ENCODE measurements around the gene MYH7B. TPM values are rescaled to one million over a fixed set of nuclear protein-coding genes. Genes with fewer than 3 reads are reported as not detected.
A peak's percentile ranks its signal among the peaks of the same experiment; 100 is the strongest.

The MYH7B gene
- total RNA-seq, result 1 to 10 TPM in 1 of 2 donors, under 1 TPM in 1; 0.46 to 1.2 TPM

- Mint-ChIP-seq H3K36me3 (ENCODE audit: insufficient read depth in 2 of 2) (peaks cover 0 to 7% of the 10 kb centered on the region in 2 donors), H3K27ac (peak within 1 kb of the TSS; percentile 76)
Measured at GRCh38 chr20:34955231-34956040, at the start of gene MYH7B, which contains the start of gene GSS. Gene MYH7B (plus strand): TSS chr20:34955868. CDS start chr20:34978006, 22,138 bp downstream. Gene GSS (minus strand): TSS chr20:34955806. CDS start chr20:34951852, 3,954 bp downstream.

DNA sequence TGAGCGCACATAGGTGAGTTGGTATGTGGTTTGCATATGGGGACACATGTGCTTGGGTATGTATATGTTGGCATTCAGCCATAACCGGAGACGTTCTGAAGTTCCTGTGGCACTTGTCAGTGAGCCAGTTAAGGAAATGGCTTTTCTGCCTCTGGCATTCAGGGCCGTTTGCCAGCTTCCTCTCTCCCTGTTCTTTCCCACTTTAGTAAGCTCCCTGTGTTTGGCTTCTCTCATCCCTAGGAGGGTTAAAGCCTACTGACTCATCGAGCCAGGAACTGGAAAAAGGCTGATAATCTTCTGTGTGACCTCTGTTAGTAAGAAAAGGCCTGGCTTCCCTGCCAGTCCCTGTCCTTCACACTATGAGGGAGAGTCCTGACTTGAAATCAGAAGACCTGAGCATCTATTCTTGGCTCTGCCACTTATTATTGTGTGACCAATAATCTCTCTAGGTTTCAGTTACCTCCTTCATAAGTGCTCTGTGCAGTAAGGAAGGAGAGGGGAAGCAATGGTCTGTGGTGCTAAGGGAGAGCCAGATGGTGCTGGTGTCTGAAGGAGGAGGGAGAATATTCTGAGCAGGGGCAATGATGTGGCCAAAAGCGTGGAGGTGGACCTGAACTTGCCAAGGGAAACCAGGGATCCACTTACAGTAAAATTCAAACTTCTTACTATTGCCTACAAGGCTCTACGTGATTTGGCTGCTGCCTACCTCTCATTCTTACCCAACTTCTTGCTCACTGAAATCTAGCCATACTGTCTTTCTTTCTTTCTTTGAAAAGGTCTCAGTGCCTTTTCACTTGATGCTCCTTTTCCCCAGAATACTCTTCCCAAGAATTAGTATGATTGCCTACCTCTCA is 47.8 kb upstream of the MYH7B start:
- no peaks in the 10 kb centered on the region for H3K27me3 Mint-ChIP-seq (ENCODE audit: low read depth)
- no peaks in the 10 kb centered on the region for H3K9me3 Mint-ChIP-seq
- H3K4me3 Mint-ChIP-seq, result no peak overlapping the region
- DNase-seq, result no peak
- no peak overlapping the region for H3K27ac Mint-ChIP-seq
- H3K36me3 Mint-ChIP-seq (ENCODE audit: insufficient read depth in 2 of 2), result no peaks in the 10 kb centered on the region
- H3K4me1 Mint-ChIP-seq (ENCODE audit: low read depth), result peaks cover 21% of the 10 kb centered on the region
- ATAC-seq (replicated peaks in 1 of 2), result no peak

More at GRCh38 chr20:34955231-34956040, at the start of gene MYH7B, which contains the start of gene GSS:
- Mint-ChIP-seq H3K27me3 (ENCODE audit: low read depth) (no peaks in the 10 kb centered on the region), H3K9me3 (no peaks in the 10 kb centered on the region), H3K4me1 (ENCODE audit: low read depth) (peaks cover 27% of the 10 kb centered on the region), H3K4me3 (peak within 1 kb of the TSS; percentile 89 to 99)
- ATAC-seq (replicated peaks in 1 of 2), result peak; percentile 95
- DNase-seq, result peak; percentile 98 to 100

GRCh38 chr20:34915131-34915530 is 40.5 kb upstream of the MYH7B start:
- Mint-ChIP-seq H3K36me3 (ENCODE audit: insufficient read depth in 2 of 2) (peaks cover 8 to 13% of the 10 kb centered on the region in 2 donors), H3K4me1 (ENCODE audit: low read depth) (peaks cover 31% of the 10 kb centered on the region), H3K4me3 (no peak overlapping the region), H3K27me3 (ENCODE audit: low read depth) (no peaks in the 10 kb centered on the region), H3K27ac (no peak overlapping the region), H3K9me3 (peaks cover 3 to 5% of the 10 kb centered on the region in 2 donors)
- DNase-seq (no peak), ATAC-seq (replicated peaks in 1 of 2) (no peak)

DNA sequence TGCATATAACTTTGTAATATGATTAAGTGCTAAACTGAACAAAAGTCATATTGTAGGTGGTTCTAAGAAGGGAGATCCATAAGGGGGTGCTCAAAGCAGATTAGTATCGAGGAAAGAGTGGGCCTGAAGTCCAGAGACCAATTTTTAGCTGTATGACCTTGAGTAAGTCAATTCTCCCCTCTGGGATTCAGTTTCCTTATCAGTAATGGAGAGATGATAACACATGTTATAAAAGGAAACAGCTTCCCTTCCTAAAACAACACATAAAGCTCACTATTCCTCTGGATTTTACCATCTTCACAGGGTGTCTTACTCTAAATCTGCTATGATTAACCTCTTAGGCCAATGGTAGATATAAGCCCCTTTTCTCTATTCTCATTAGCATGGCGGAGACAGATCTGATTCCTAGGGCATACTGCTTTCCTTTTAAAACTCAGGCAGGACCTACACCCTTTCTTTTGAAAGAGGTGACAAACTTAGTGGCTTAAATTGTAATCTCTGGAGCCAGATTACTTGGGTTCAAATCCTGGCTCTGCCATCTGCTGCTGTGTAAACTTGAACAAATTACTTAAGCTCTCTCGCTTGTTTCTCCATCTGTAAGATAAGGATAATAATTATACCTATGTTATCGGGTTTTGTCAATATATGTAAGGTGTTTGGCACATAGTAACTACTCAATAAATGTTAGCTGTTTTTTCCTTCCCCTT is 39.8 kb upstream of the MYH7B start:
- Mint-ChIP-seq H3K27ac (no peak overlapping the region), H3K4me1 (ENCODE audit: low read depth) (peaks cover 38% of the 10 kb centered on the region), H3K36me3 (ENCODE audit: insufficient read depth in 2 of 2) (peaks cover 13 to 19% of the 10 kb centered on the region in 2 donors), H3K4me3 (no peak overlapping the region), H3K9me3 (peaks cover 7% of the 10 kb centered on the region in 2 donors), H3K27me3 (ENCODE audit: low read depth) (no peaks in the 10 kb centered on the region)
- no peak for DNase-seq
- no peak for ATAC-seq (replicated peaks in 1 of 2)

DNA sequence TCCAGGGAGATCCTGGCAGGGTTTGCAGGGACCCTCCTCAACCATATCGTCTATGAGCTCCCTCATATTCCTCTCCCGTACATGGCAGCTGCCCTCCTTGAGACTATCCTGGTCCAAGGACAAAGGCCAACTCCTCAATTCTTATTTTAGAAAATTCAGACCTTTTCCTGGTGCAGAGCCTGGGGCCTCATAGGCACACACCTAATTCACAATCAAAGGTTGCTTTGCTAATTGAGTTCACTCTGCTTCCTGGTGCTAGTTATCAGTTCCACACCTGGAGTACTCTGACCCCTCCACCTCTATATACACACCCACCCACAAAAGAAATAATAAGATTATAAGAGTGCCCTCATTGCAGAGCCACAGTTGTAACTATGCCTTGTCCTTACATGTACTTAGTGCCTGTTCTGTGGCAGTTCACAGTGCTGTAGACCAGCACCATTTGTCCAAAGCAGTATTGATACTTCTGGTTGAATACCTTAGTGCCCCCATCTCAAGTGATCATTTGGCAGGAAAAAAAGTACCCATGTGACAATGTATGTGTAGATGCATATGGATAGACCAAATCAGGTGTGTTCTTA is 38.8 kb upstream of the MYH7B start:
- H3K9me3 Mint-ChIP-seq, result peaks cover 7% of the 10 kb centered on the region in 2 donors
- peaks cover 47% of the 10 kb centered on the region for H3K4me1 Mint-ChIP-seq (ENCODE audit: low read depth)
- ATAC-seq (replicated peaks in 1 of 2) (no peak), DNase-seq (no peak)
- H3K4me3 Mint-ChIP-seq, result no peak overlapping the region
- H3K36me3 Mint-ChIP-seq (ENCODE audit: insufficient read depth in 2 of 2), result peaks cover 13 to 19% of the 10 kb centered on the region in 2 donors
- H3K27ac Mint-ChIP-seq, result no peak overlapping the region
- H3K27me3 Mint-ChIP-seq (ENCODE audit: low read depth), result no peaks in the 10 kb centered on the region

GRCh38 chr20:34920055-34920454 is 35.6 kb upstream of the MYH7B start:
- Mint-ChIP-seq H3K27ac (no peak overlapping the region), H3K4me1 (ENCODE audit: low read depth) (peaks cover 47% of the 10 kb centered on the region), H3K9me3 (peaks cover 7% of the 10 kb centered on the region in 2 donors), H3K27me3 (ENCODE audit: low read depth) (no peaks in the 10 kb centered on the region), H3K36me3 (ENCODE audit: insufficient read depth in 2 of 2) (peaks cover 13 to 19% of the 10 kb centered on the region in 2 donors), H3K4me3 (peak overlapping the region; percentile 14 to 32)
- DNase-seq (peak; percentile 30 to 36), ATAC-seq (replicated peaks in 1 of 2) (peak; percentile 71 to 76)

DNA sequence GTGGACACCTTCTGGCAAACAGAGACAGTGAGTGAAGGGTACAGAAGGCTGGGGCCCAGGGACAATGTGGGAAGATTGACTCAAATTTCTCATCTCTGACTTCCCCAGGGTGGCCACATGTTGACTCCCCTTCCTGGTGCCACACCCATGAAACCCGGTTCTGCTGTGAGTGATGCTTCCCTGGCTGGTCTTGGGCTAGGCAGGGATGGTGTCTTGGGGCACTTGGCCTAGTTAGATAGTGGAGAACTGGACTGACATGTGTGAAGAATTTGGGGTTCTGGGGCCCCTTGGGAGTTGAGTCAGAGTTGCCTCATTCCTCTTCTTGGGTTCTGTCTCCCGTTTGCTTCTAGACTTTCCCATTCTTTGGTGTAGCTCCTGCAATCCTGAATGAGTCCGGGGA is 34.2 kb upstream of the MYH7B start:
- DNase-seq, result peak; percentile 31 to 35
- Mint-ChIP-seq H3K27ac (no peak overlapping the region), H3K9me3 (peaks cover 7% of the 10 kb centered on the region in 2 donors), H3K4me1 (ENCODE audit: low read depth) (peaks cover 54% of the 10 kb centered on the region), H3K27me3 (ENCODE audit: low read depth) (no peaks in the 10 kb centered on the region), H3K36me3 (ENCODE audit: insufficient read depth in 2 of 2) (peaks cover 13 to 19% of the 10 kb centered on the region in 2 donors), H3K4me3 (no peak overlapping the region)
- peak; percentile 22 to 24 for ATAC-seq (replicated peaks in 1 of 2)

GRCh38 chr20:34922654-34923381 is 32.9 kb upstream of the MYH7B start:
- Mint-ChIP-seq H3K36me3 (ENCODE audit: insufficient read depth in 2 of 2) (peaks cover 12 to 13% of the 10 kb centered on the region in 2 donors), H3K9me3 (peaks cover 7% of the 10 kb centered on the region in 2 donors), H3K4me3 (no peak overlapping the region), H3K27me3 (ENCODE audit: low read depth) (no peaks in the 10 kb centered on the region), H3K4me1 (ENCODE audit: low read depth) (peaks cover 44% of the 10 kb centered on the region), H3K27ac (no peak overlapping the region)
- ATAC-seq (replicated peaks in 1 of 2) (no peak), DNase-seq (no peak)

- H3K4me1 Mint-ChIP-seq (ENCODE audit: low read depth), result peaks cover 38% of the 10 kb centered on the region
- H3K27me3 Mint-ChIP-seq (ENCODE audit: low read depth), result no peaks in the 10 kb centered on the region
- DNase-seq (no peak), ATAC-seq (replicated peaks in 1 of 2) (no peak)
- peaks cover 9 to 10% of the 10 kb centered on the region in 2 donors for H3K36me3 Mint-ChIP-seq (ENCODE audit: insufficient read depth in 2 of 2)
- peaks cover 5 to 7% of the 10 kb centered on the region in 2 donors for H3K9me3 Mint-ChIP-seq
- H3K4me3 Mint-ChIP-seq, result no peak overlapping the region
- no peak overlapping the region for H3K27ac Mint-ChIP-seq
Measured at GRCh38 chr20:34923414-34923813, 32.3 kb upstream of the MYH7B start.

- peaks cover 0 to 3% of the 10 kb centered on the region in 2 donors for H3K9me3 Mint-ChIP-seq
- H3K4me1 Mint-ChIP-seq (ENCODE audit: low read depth), result peaks cover 24% of the 10 kb centered on the region
- H3K27me3 Mint-ChIP-seq (ENCODE audit: low read depth), result no peaks in the 10 kb centered on the region
- no peak overlapping the region for H3K4me3 Mint-ChIP-seq
- H3K36me3 Mint-ChIP-seq (ENCODE audit: insufficient read depth in 2 of 2), result peaks cover 6 to 7% of the 10 kb centered on the region in 2 donors
- ATAC-seq (replicated peaks in 1 of 2) (no peak), DNase-seq (no peak)
- H3K27ac Mint-ChIP-seq, result no peak overlapping the region
Measured at GRCh38 chr20:34925341-34925740, 30.3 kb upstream of the MYH7B start.

GRCh38 chr20:34925981-34926380 is 29.7 kb upstream of the MYH7B start:
- Mint-ChIP-seq H3K36me3 (ENCODE audit: insufficient read depth in 2 of 2) (peaks cover 4 to 8% of the 10 kb centered on the region in 2 donors), H3K27ac (no peak overlapping the region), H3K9me3 (no peaks in the 10 kb centered on the region), H3K4me3 (no peak overlapping the region), H3K4me1 (ENCODE audit: low read depth) (peaks cover 18% of the 10 kb centered on the region), H3K27me3 (ENCODE audit: low read depth) (no peaks in the 10 kb centered on the region)
- peak in 1 of 2 donors; percentile 26 for ATAC-seq (replicated peaks in 1 of 2)
- DNase-seq, result no peak

- Mint-ChIP-seq H3K27me3 (ENCODE audit: low read depth) (no peaks in the 10 kb centered on the region), H3K36me3 (ENCODE audit: insufficient read depth in 2 of 2) (peaks cover 4 to 11% of the 10 kb centered on the region in 2 donors), H3K4me3 (no peak overlapping the region), H3K4me1 (ENCODE audit: low read depth) (peaks cover 12% of the 10 kb centered on the region), H3K9me3 (no peaks in the 10 kb centered on the region), H3K27ac (peak overlapping the region; percentile 33)
- DNase-seq (no peak), ATAC-seq (replicated peaks in 1 of 2) (no peak)
Measured at GRCh38 chr20:34926581-34926980, 29.1 kb upstream of the MYH7B start.

All from activated T-cell treated with anti-CD3 and anti-CD28 coated beads, Interleukin-2, amount 50 U/mL, for 72 hours (primary cell).